NCI-H2029 treated with DMSO at 0.1 percent for 48 hours (cell line): Measurements from ENCODE around the gene CTNNBIP1.
A peak's percentile ranks its signal among the peaks of the same experiment; 100 is the strongest.

Experiments
- DNase-seq: peaks from one replicate; lab custom pipeline; 2025; lab: John Stamatoyannopoulos, UW

Gene CTNNBIP1

DNA sequence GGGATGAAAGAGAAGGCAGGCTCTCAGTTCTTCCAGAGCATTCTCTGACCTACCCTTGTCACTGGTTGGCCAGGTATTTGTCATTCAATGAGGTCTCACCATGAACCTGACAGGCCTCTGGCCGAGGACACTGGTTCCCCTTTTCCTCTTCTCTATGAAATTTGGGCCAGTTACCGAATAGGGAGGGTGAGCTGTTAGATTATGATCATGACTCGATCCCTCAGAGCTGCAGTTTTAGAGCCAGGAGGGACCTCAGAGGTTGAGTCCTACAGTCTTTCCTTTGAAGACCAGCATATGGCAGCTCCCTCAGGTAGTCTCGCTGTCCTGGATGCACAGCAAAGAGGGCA is 56.8 kb downstream of the CTNNBIP1 start:
- DNase-seq: no peak

DNA sequence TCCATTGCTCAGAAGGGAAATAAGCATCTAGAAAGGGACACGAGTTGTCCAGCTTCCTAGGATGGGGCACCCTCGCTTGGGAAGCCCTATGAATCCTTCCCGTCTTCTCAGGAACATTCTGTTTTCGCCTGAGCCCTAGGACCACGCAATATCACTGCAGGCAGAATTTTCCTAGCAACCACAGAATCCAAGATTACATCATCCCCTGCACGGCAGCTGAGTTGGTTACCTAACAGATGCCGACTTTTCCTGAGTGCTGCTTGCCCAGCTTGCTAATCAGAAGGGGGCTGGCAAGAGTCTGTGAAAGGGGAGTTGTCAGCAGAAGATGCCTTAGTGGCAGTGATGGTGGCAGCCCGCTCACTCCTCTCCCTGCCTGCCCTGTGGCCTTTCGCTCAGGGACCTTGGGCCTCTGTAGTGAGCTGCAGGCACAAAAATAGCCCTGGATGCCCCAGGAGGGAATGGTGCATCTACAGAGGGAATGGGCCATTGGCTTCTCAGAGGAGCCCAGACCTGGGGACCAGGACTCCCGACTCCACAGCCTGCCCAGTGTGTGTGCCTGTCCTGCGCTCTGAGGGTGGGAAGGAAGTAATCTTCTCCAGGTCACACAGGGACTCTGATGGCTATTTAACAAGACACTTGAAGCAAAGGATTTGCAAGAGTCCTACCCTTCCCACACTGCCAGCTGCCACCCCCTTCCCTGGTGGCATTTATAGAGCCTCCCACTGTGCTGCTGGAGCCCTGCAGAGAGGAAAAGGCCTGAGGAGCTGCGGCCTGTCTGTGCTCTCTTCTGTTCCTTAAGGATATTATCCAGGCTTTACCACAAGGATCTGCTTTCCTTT is 57.4 kb downstream of the CTNNBIP1 start:
- no peak for DNase-seq

- no peak for DNase-seq
Measured at GRCh38 chr1:9852004-9852403, 58.1 kb downstream of the CTNNBIP1 start.

- DNase-seq: no peak
Measured at GRCh38 chr1:9850442-9851162, 59.5 kb downstream of the CTNNBIP1 start.

- peak; percentile 3 for DNase-seq
Measured at GRCh38 chr1:9849691-9850441, 60.2 kb downstream of the CTNNBIP1 start.

- DNase-seq: no peak
Measured at GRCh38 chr1:9848022-9848421, 62.0 kb downstream of the CTNNBIP1 start.

DNA sequence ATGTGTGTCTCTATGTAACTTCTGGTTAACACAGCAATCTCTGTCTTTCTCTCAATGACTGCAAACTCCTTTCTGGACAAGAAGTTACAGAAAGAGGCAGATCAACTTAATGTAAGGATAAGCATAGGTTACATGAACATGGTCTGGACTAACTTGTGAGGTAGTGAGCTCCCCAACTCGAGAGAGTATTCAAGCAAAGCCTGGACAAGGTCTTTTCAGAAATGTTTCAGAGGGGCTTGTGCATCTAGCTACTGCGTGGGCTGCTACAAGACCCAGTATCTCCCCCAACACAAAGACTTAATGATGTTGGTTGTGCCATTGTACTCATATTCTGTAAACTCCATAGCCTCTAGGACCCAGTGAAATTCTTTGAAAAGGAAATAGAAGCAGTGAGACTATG is 62.8 kb downstream of the CTNNBIP1 start:
- DNase-seq: no peak

- peak; percentile 11 for DNase-seq
Measured at GRCh38 chr1:9846611-9847171, 63.4 kb downstream of the CTNNBIP1 start.

DNA sequence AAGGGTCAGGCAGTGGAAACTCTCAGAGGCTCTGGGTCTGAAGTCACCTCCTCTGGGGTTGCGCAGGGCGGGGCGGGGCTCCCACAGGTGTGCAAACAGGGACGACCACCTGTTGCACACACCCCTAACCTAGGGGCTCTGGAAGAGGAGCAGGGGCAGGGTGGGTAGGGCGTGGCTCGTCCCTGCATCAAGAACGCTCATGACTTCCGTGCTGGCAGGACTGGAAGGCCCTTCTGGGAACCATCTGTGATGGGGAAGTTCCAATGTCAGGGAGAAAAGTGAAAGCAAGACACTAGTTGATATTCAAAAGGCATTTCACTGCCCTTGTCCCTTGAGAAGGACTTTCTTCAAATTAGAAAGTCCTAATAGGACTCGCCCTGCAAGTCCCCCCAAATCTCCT is 64.2 kb downstream of the CTNNBIP1 start:
- no peak for DNase-seq

GRCh38 chr1:9844756-9845155 is 65.3 kb downstream of the CTNNBIP1 start:
- no peak for DNase-seq

DNA sequence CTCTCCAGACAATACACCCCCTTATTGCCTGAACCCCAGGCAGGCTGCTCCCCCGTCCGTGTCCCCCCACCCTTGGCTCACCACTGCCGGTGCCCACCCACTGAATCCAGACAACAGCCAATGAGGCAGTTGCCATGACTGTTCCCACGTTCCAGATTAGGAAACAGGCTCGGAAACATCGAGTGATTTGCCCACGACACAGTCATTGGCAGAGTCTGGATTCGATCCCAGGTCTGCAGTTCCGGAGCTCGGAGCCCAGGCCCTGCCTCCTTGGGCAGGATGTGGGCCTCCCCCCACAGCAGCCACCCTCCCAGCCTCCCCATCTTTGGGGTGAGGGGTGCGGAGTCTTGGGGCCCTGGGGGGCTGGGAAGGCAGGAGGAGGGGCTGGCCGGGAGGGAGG is 66.0 kb downstream of the CTNNBIP1 start:
- DNase-seq: no peak

DNA sequence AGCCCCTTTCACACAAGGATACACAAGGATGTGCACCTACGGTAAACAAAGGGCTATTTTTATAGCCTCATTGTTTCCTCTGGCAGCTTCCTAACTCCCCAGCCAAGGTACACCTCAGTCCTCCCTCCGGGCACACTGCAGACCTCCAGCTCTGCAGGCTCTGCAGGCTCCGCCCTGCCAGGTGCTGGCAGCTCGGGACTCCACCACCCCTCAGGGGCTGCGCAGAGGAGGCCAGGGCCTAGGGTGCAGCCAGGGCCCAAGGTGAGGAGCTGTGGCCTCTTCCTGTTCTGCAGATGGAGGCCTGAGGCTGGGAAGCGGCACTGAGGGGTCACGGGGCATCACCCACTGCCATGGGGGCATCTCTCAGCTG is 66.5 kb downstream of the CTNNBIP1 start:
- DNase-seq: peak; percentile 76

GRCh38 chr1:9842781-9843575 is 67.1 kb downstream of the CTNNBIP1 start:
- DNase-seq: peak; percentile 40

GRCh38 chr1:9842073-9842711 is 67.9 kb downstream of the CTNNBIP1 start:
- DNase-seq: no peak

DNA sequence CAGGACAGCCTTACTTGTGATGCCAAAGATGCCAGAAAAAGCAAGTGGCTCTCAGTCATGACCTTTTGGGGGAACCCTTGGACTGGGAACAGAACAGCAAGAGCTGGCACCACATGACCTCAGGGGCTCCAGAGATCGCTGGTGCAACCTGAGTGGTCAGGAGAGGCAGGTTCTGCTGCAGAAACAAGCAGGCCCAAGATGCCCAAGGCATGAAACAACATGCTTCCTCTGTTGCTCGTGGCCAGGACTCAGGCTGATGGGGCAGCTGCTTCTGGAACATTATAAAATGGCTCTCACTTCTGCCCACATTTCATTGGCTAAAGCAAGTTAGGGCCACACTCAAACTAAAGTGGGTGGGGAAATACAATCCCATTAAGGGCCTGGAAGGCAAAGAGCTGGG is 68.6 kb downstream of the CTNNBIP1 start:
- DNase-seq: no peak

GRCh38 chr1:9840176-9840575 is 69.9 kb downstream of the CTNNBIP1 start:
- peak; percentile 41 for DNase-seq

DNA sequence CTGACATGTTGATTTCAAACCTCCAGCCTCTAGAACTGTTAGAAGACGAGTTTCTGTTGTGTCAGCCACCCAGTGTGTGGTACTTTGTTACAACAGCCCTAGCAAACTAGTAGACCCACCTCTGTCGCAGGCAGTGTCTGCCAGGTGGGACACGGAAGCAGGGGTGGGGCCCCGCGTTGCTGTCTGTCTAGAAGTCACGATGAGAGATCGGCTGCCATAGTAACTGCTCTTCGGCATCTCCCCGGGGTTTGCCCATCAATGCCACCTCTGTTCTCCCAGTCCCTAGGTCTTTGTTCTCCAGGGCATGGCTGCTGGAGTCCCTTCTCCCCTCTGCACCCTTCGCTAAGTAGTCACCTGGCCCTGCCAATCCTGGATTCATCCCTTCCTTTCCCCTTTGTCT is 71.1 kb downstream of the CTNNBIP1 start:
- DNase-seq: no peak

- no peak for DNase-seq
Measured at GRCh38 chr1:9836632-9836960, 73.5 kb downstream of the CTNNBIP1 start.

GRCh38 chr1:9835758-9836631 is 74.1 kb downstream of the CTNNBIP1 start:
- DNase-seq: no peak

- DNase-seq: no peak
Measured at GRCh38 chr1:9835404-9835757, 74.7 kb downstream of the CTNNBIP1 start.
